Daoy (cell line): ENCODE results near the gene RAB26. TPM values are rescaled to one million over a fixed set of nuclear protein-coding genes. Genes with fewer than 3 reads are reported as not detected.
"Not testable (repeated sequence)": the region's sequence is repeated elsewhere in the genome, so short reads cannot be mapped to it uniquely, and the experiment has no call there.

Experiments
- DNase-seq: peaks from one replicate; pipeline ENCODE4 v3.0.0-alpha.2; 2015; ENCODE audit warnings: low read depth
- total RNA-seq: library from RNA; depleted of rRNA; stranded (reverse); fragments of >200 nt; shearing (Covaris generic); gene quantifications from 2 replicates; pipeline ENCODE4 v1.2.3, GENCODE V29; 2014; rRNA removed

The RAB26 gene
- 0.11 and 0.21 TPM in 2 replicates for total RNA-seq

DNA sequence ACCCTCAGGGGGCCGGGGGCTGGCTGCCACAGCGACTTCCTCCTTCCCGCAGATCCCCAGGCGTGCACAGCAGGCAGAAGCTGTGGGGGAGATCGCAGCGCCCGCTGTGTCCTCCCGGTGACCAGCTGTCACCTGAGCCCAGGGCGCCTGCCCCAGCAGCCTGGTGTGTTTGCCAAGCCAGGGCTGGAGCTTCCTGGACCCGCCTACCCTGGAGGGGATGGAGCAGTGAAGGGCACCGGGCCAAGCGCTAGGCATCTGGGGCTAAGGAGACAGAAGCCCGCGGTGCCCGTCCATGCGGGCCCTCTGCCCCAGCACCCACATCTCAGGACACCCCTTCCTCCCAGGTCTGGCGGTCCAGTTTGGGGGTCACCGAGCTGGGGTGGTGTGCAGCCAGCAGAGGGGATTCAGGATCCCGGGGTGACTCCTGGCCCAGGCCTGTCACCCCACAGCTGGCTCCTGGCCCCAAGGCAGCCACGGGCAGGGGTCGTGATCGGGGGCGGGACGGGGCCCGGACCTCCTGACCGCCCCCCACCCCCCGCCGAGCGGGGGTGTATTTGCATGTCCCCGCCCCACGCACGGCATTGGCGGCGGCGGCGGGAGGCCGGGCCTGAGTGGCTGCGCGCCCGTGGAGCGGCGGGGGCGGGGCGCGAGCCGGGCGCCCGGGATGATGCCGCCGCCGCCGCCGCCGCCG is at the start of gene RAB26:
TSS of gene RAB26 (plus strand) at position 645 of the 691 bp plus-strand sequence. CDS start 159 bp downstream, outside the sequence.
- DNase-seq = peak; percentile 87

DNA sequence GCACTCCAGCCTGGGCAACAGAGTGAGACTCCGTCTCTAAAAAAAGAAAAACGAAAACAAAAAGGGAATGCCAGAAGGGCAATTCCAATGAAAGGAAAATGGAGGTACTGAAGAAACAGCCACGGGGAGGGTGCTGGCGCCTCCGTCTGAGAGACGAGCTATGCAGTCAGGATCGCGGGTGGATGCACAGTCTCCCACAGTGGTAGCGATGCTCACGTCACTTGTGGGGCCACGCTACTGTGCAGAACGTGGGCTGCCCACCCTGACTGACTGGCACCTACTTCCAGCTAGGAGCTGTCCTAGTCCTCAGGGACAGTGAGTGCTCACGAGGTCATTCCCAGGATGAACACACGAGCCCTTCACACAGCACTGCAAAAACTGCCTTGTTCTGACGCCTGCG is 46.8 kb upstream of the RAB26 start:
- DNase-seq = not testable (repeated sequence)

- DNase-seq = no peak
Observed at GRCh38 chr16:2102471-2102870, 46.0 kb upstream of the RAB26 start.

DNA sequence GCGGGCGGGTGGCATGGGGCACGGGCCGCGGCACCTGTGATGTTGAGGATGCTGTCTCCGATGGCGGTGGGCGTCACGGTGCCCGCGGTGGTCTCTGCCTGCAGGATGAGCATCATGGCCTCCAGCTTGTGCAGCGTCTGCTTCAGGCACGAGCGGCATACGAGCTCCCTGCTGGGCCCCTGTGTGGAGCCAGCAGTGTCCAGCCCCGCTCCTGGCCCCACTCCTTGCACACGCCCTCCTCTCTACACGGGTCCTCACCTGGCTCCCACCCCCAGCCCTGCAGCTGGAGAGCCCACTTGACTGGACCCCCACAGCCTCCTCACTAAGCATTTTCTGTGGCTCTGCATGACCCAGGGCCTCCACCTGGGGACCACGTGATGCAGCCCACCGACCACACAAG is 44.0 kb upstream of the RAB26 start:
- DNase-seq = not testable (repeated sequence)

GRCh38 chr16:2105291-2105690 is 43.1 kb upstream of the RAB26 start:
- not testable (repeated sequence) for DNase-seq

GRCh38 chr16:2105769-2106168 is 42.7 kb upstream of the RAB26 start:
- DNase-seq = not testable (repeated sequence)

DNA sequence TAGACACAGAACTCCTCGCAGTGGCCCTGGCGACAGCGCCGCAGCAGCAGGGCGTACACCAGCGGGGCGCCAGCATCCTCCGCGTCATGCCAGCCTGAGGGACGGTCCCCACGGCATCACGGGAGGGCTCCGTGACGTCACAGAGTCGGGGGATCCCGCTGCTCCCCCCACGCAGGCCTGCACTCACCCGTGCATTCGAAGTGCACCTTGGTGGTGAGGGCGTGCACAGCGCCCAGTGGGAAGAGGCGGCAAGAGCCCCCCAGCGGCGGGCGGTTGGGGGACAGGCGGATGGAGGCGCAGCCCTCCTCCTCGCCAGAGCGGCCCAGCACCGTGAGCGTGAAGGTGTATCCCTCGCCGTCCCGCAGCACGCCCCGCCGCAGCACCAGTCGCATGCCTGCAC is 42.2 kb upstream of the RAB26 start:
- not testable (repeated sequence) for DNase-seq

GRCh38 chr16:2107121-2107790 is 41.2 kb upstream of the RAB26 start:
- DNase-seq = peak; percentile 72

- not testable (repeated sequence) for DNase-seq
Observed at GRCh38 chr16:2107791-2108125, 40.7 kb upstream of the RAB26 start.

DNA sequence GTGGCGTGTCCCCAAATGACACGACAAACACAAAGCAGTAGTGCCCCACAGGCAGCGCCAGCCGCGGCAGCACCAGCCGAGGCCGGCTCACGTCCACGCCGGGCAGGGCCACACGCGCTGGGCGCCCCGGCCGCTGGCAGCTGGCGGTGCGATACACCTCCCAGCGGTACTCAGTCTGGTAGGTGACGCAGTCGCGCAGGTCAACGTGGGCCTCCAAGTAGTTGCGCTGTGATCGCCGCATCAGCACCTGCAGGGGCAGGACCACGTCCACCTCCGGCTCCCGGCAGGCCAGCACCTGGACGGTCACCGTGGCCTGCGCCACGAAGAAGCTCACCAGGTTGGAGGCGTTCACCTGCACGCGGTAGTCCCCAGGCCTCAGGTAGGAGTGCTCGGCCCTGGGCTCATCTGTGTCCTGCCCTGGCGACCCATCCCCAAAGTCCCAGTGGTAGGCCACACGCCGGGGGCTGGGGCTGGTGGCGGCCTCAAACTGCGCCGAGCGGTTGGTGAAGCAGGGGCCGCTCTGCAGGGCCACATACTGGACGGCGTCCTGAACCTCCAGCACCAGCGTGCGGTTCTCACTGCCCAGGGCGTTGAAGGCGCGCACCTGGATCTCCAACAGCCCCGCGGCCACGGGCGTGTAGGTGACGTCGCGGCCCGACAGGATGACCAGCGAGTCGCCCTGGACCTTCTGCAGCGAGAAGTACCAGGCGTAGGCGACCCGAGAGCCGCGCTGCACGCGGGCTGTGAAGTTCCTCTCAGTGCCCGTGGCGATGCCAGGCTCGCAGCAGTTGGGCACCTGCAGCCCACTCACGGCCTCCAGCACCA is 39.8 kb upstream of the RAB26 start:
- DNase-seq = not testable (repeated sequence)

GRCh38 chr16:2109271-2109580 is 39.2 kb upstream of the RAB26 start:
- DNase-seq = not testable (repeated sequence)

- not testable (repeated sequence) for DNase-seq
Observed at GRCh38 chr16:2109872-2110271, 38.6 kb upstream of the RAB26 start.

DNA sequence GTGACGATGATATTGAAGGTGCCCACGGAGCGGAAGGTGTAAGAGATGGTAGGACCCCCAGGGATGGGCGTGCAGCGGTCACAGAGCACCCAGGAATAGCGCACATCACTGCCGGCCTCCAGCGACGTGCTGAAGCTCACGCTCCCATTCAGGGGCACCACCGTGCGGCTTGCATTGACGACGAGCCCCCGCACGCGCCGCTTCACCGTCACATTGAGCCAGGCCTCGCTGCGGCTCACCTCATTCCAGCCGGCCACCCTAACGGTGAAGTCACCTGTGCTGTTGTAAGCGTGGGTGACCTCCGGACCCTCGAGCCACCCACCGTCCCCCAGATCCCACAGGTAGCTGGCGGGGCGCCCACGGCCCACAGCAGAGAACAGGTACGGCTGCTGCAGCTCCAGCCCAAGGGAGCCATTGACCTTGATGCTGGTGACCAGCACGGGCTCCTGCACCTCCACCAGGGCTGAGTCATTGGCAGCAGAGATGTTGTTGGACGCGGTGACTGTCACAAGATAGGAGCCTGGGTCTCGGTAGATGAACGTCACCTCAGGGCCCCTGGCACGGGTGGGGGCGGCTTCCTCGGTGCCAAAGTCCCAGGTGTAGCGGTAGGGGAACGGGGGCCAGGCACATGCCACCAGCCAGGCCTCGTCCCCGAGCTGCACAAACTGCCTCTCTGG is 38.0 kb upstream of the RAB26 start:
- DNase-seq = not testable (repeated sequence)

GRCh38 chr16:2111009-2111353 is 37.4 kb upstream of the RAB26 start:
- DNase-seq = not testable (repeated sequence)

DNA sequence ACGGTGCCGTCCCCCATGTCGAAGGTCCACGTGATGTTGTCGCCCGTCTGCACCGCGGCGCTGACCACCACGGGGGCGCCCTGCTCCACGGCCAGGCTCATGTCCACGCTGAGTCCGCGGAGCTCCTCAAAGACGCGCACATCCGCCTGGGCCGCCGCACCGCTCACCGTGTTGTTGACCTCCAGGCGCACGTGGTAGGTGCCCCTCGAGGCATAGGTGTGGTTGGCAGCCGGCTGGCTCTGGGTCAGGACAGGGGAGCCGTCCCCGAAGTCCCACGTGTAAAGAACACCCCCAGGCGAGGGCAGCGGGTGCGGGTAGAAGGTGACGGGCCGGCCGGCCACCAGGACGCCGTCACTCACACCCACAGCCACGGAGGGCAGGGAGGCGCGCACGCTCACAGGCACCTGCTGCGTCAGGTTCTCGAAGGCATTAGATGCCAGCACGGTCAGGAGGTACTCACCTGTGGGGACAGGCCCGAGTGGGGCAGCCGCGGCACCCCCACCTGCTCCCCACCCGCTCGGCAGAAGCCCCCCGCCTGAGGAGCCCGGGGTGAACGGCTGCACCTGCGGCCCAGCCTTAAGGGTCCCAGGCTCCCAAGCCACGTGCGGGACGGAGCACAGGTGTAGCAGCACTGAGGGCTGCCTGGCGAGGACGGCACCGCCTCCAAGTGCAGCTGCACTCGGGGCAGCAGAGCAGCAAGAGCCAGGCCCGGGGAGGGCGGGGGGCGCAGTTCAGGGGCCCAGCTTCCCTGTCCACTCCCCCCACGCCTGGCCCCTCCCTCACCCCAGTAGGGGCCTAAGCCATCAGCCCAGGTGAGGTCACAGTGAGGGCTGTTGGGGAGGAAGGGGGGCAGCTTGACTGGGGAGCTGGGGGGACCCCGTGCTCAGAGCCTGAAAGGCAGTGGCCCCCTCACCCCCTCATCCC is 36.8 kb upstream of the RAB26 start:
- DNase-seq = not testable (repeated sequence)

DNA sequence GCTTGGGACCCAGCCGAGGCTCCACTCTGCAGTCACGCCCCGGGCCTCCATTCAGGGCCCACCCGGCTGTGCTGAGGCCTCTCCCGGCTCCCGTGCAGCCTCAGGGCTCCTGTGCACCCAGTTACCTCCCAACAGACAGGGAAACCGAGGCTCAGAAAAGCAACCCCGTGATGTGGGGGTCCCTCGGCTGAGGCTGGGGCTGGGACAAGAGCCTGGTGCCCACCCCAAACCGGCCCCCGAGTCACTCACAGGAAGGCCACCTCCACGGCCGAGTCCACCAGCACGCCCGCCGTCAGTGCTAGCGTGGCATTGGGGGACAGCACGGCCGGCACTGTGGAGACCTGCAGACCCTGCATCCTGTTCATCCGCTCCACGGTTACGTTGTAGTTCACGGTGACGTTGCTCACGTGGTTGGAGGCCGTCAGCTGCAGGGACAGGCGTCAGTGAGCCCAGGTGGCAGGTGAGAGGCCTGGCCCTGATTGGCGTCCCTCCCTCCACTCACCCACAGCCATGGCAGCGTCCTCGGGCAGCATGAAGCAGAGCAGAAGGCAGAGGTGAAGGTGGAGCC is 35.8 kb upstream of the RAB26 start:
- DNase-seq = not testable (repeated sequence)

DNA sequence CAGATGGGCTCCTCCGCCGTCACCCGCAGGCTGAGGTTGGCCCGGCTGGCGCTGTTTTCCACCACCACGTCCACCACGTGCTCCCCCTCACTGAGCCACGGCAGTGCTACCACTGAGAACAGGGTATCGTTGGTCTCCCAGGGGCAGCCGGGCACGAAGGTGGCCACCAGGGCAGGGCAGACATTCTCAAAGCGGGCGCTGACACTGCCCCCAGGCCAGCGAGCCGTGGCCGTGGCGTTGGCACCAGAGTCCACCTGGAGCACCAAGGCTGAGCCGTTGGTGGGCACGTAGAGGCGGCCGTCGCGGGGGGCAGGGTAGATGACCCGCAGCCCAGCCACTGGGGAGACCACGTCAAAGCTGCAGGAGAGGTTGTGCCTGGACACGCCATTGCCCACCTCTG is 34.2 kb upstream of the RAB26 start:
- DNase-seq = not testable (repeated sequence)

DNA sequence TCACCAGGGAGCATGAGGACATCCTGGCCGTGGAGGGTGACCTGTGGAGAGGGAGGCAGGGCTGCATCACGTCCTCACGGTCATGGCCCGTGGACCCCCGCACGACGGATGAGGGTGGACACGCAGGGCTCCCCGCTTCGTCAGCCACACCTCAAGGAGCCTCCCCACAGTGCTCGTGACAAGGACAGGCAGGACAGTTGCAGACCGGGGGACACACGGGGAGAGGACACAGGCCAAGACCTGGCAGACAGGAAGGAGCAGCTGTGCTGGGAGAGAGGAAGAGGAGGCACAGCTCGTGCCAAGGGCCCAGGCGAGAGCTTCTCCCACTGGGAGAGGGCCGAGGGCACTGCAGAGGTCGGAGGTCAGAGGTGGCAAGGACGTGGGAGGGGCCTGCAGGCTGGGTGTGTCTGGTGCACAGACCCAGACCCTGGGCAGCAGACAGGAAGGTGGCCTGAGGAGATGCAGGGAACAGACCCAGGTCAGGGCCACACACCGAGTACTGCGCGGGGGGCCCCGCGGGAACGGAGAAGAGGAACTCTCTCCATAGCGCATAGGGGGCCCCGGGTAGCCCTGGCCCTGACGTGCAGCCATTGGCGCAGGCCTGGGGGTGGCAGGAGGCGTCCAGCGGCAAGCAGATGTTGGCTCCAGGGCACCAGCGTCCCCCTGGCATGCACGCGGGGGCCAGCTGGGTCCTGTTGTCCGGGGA is 33.4 kb upstream of the RAB26 start:
- not testable (repeated sequence) for DNase-seq

GRCh38 chr16:2115591-2115973 is 32.8 kb upstream of the RAB26 start:
- no peak for DNase-seq

DNA sequence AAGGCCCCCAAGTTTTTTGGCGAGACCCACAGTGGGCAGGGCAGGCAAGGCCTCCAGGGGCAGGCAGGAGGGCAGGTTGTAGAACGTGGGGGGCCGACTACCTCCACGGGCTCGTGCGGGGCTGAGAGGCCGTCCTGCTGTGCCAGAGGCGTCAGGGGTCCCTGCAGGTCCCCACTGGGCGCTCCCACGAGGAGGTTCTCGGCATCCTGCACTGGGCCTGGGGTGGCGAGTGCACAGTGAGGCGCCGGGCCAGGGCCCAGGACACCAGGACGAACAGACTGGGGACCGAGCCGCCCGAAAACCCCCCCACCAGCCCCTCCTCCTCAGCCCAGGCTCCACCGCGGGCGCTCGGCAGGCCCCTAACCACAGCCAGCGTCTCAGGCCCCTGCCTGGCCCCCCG is 32.0 kb upstream of the RAB26 start:
- not testable (repeated sequence) for DNase-seq
